CD4-positive, alpha-beta T cell treated with Interferon gamma for 1 hour (primary cell): ENCODE measurements around the gene CCDC88C.
"Not testable (repeated sequence)": the region's sequence is repeated elsewhere in the genome, so short reads cannot be mapped to it uniquely, and the experiment has no call there.

Experiments
- DNase-seq: peaks from one replicate; pipeline ENCODE4 v3.0.0-alpha.2; 2020

The CCDC88C gene

GRCh38 chr14:91415794-91416743 is 1.6 kb downstream of the CCDC88C start:
- peak; percentile 62 for DNase-seq

GRCh38 chr14:91414475-91414833 is 3.2 kb downstream of the CCDC88C start:
- no peak for DNase-seq

GRCh38 chr14:91413547-91414474 is 3.8 kb downstream of the CCDC88C start:
- DNase-seq: peak; percentile 64

- DNase-seq: no peak
Observed at GRCh38 chr14:91412939-91413338, 4.7 kb downstream of the CCDC88C start.

GRCh38 chr14:91410771-91411536 is 6.7 kb downstream of the CCDC88C start:
- no peak for DNase-seq

GRCh38 chr14:91409928-91410718 is 7.5 kb downstream of the CCDC88C start:
- DNase-seq: no peak

GRCh38 chr14:91409240-91409639 is 8.4 kb downstream of the CCDC88C start:
- not testable (repeated sequence) for DNase-seq

- no peak for DNase-seq
Observed at GRCh38 chr14:91406982-91407381, 10.6 kb downstream of the CCDC88C start.

GRCh38 chr14:91406451-91406850 is 11.2 kb downstream of the CCDC88C start:
- no peak for DNase-seq

GRCh38 chr14:91405724-91406435 is 11.7 kb downstream of the CCDC88C start:
- DNase-seq: no peak

- DNase-seq: peak; percentile 56
Observed at GRCh38 chr14:91405241-91405721, 12.3 kb downstream of the CCDC88C start.

GRCh38 chr14:91402771-91403600 is 14.6 kb downstream of the CCDC88C start:
- no peak for DNase-seq

GRCh38 chr14:91402348-91402747 is 15.3 kb downstream of the CCDC88C start:
- DNase-seq: no peak

GRCh38 chr14:91401751-91402150 is 15.9 kb downstream of the CCDC88C start:
- DNase-seq: no peak

GRCh38 chr14:91400696-91401095 is 16.9 kb downstream of the CCDC88C start:
- DNase-seq: no peak

- no peak for DNase-seq
Observed at GRCh38 chr14:91399868-91400640, 17.6 kb downstream of the CCDC88C start.

- DNase-seq: no peak
Observed at GRCh38 chr14:91398707-91399106, 18.9 kb downstream of the CCDC88C start.

- DNase-seq: no peak
Observed at GRCh38 chr14:91397965-91398591, 19.5 kb downstream of the CCDC88C start.
